ENCODE measurements around the gene AHSG. TPM values are rescaled to one million over a fixed set of nuclear protein-coding genes. Genes with fewer than 3 reads are reported as not detected.

AHSG gene
- total RNA-seq, 1 donor from 2014 or later = not detected

- DNase-seq (ENCODE audit: extremely low spot score, unreplicated experiment) = peak; percentile 5
- Mint-ChIP-seq H3K27ac (ENCODE audit: unreplicated experiment) (no peak overlapping the region), H3K36me3 (ENCODE audit: unreplicated experiment) (no peaks in the 10 kb centered on the region), H3K9me3 (ENCODE audit: unreplicated experiment) (no peaks in the 10 kb centered on the region), H3K27me3 (ENCODE audit: unreplicated experiment) (peaks cover 30% of the 10 kb centered on the region), H3K4me1 (ENCODE audit: unreplicated experiment) (no peaks in the 10 kb centered on the region), H3K4me3 (ENCODE audit: unreplicated experiment) (no peak overlapping the region)
- no peak for TF ChIP-seq CTCF (IDR thresholded peaks at IDR 0.05)
Measured at GRCh38 chr3:186624598-186624997, 11.7 kb downstream of the AHSG start.

GRCh38 chr3:186625600-186626042 is 12.8 kb downstream of the AHSG start:
- Mint-ChIP-seq H3K9me3 (ENCODE audit: unreplicated experiment) (no peaks in the 10 kb centered on the region), H3K4me1 (ENCODE audit: unreplicated experiment) (no peaks in the 10 kb centered on the region), H3K27me3 (ENCODE audit: unreplicated experiment) (peaks cover 33% of the 10 kb centered on the region), H3K27ac (ENCODE audit: unreplicated experiment) (no peak overlapping the region), H3K36me3 (ENCODE audit: unreplicated experiment) (no peaks in the 10 kb centered on the region), H3K4me3 (ENCODE audit: unreplicated experiment) (no peak overlapping the region)
- DNase-seq (ENCODE audit: extremely low spot score, unreplicated experiment) = no peak
- TF ChIP-seq CTCF (IDR thresholded peaks at IDR 0.05) = no peak

GRCh38 chr3:186626254-186626847 is 13.5 kb downstream of the AHSG start:
- Mint-ChIP-seq H3K4me3 (ENCODE audit: unreplicated experiment) (no peak overlapping the region), H3K27ac (ENCODE audit: unreplicated experiment) (no peak overlapping the region), H3K4me1 (ENCODE audit: unreplicated experiment) (no peaks in the 10 kb centered on the region), H3K9me3 (ENCODE audit: unreplicated experiment) (no peaks in the 10 kb centered on the region), H3K36me3 (ENCODE audit: unreplicated experiment) (no peaks in the 10 kb centered on the region), H3K27me3 (ENCODE audit: unreplicated experiment) (peaks cover 34% of the 10 kb centered on the region)
- DNase-seq (ENCODE audit: extremely low spot score, unreplicated experiment) = no peak
- no peak for TF ChIP-seq CTCF (IDR thresholded peaks at IDR 0.05)

GRCh38 chr3:186627852-186628414 is 15.1 kb downstream of the AHSG start:
- no peak overlapping the region for H3K27ac Mint-ChIP-seq (ENCODE audit: unreplicated experiment)
- no peak for DNase-seq (ENCODE audit: extremely low spot score, unreplicated experiment)
- peaks cover 24% of the 10 kb centered on the region for H3K27me3 Mint-ChIP-seq (ENCODE audit: unreplicated experiment)
- H3K36me3 Mint-ChIP-seq (ENCODE audit: unreplicated experiment) = no peaks in the 10 kb centered on the region
- H3K4me3 Mint-ChIP-seq (ENCODE audit: unreplicated experiment) = no peak overlapping the region
- no peaks in the 10 kb centered on the region for H3K9me3 Mint-ChIP-seq (ENCODE audit: unreplicated experiment)
- TF ChIP-seq CTCF (IDR thresholded peaks at IDR 0.05) = no peak
- no peaks in the 10 kb centered on the region for H3K4me1 Mint-ChIP-seq (ENCODE audit: unreplicated experiment)

- TF ChIP-seq CTCF (IDR thresholded peaks at IDR 0.05) = no peak
- Mint-ChIP-seq H3K27ac (ENCODE audit: unreplicated experiment) (no peak overlapping the region), H3K4me1 (ENCODE audit: unreplicated experiment) (no peaks in the 10 kb centered on the region), H3K27me3 (ENCODE audit: unreplicated experiment) (peaks cover 17% of the 10 kb centered on the region), H3K4me3 (ENCODE audit: unreplicated experiment) (no peak overlapping the region), H3K36me3 (ENCODE audit: unreplicated experiment) (no peaks in the 10 kb centered on the region), H3K9me3 (ENCODE audit: unreplicated experiment) (no peaks in the 10 kb centered on the region)
- no peak for DNase-seq (ENCODE audit: extremely low spot score, unreplicated experiment)
Measured at GRCh38 chr3:186628756-186629155, 15.9 kb downstream of the AHSG start.
